Kidney capillary endothelial cell (primary cell): ENCODE measurements around the gene GOLGA8R.
"Not testable (repeated sequence)": the region's sequence is repeated elsewhere in the genome, so short reads cannot be mapped to it uniquely, and the experiment has no call there.

Source experiments
- DNase-seq: peaks from one replicate; pipeline ENCODE4 v3.0.0-alpha.2; 2018; ENCODE audit warnings: low spot score

The GOLGA8R gene, protein sequence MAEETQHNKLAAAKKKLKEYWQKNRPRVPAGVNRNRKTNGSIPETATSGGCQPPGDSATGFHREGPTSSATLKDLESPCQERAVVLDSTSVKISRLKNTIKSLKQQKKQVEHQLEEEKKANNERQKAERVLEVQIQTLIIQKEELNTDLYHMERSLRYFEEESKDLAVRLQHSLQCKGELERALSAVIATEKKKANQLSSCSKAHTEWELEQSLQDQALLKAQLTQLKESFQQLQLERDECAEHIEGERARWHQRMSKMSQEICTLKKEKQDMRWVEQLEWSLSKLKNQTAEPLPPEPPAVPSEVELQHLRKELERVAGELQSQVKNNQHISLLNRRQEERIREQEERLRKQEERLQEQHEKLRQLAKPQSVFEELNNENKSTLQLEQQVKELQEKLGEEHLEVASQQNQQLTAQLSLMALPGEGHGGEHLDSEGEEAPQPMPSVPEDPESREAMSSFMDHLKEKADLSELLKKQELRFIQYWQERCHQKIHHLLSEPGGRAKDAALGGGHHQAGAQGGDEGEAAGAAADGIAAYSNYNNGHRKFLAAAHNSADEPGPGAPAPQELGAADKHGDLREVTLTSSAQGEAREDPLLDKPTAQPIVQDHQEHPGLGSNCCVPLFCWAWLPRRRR

DNA sequence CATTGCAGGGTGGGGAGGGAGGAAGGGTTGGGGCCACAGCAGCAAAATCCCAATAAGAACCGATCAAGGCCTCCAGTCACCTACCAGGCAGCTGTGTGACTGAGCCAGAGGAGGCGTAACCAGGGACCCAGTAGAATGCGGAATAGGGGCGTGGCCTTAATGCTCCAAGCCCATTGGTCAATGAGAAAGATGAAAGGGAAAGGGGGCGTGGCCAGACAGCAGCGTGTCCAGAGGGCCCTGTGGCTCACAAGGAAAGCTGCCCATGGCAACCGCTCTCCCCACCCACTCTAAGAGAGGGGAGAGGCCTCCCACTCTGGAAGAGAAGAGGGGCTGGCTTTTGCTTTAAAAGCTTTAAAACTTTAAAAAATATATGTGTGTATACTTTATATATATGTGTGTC, at the start of gene GOLGA8R:
Gene GOLGA8R, minus strand, starts transcription at position 101 of the 400 bp plus-strand sequence. Its CDS starts 98 bp downstream, at position 3.
- DNase-seq: not testable (repeated sequence)

DNA sequence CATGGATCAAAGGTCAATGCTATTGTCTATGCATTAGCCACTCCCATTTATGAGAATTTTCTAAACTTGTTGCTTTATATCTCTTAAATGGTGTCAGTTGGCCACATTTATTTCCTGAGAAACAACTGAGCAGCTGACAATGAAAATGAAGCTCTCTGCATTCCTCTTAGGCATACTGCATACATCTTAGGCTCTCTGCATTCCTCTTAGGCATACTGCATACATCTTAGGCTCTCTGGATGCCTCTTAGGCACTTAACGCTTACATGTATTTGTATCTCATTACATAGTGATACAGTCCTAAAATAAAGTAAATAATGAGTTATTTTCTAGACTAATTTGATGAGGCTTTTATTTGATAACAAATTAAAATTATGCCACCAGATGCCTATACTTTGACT, 49.8 kb upstream of the GOLGA8R start:
- not testable (repeated sequence) for DNase-seq

DNA sequence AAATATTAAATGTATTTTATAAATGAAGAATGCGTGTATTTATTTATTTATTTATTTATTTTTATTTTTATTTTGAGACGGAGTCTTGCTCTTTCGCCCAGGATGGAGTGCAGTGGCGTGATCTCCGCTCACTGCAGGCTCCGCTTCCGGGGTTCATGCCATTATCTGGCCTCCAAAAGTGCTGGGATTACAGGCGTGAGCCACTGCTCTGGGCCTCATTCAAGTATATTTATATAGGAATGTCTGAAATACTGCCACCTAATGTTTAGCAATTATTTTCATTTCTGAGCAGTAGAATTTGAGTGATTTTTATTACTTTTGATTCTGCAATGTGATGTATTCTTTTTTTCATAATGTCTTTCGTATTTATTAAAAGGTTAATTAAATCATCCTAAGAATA, 48.1 kb upstream of the GOLGA8R start:
- DNase-seq: not testable (repeated sequence)

DNA sequence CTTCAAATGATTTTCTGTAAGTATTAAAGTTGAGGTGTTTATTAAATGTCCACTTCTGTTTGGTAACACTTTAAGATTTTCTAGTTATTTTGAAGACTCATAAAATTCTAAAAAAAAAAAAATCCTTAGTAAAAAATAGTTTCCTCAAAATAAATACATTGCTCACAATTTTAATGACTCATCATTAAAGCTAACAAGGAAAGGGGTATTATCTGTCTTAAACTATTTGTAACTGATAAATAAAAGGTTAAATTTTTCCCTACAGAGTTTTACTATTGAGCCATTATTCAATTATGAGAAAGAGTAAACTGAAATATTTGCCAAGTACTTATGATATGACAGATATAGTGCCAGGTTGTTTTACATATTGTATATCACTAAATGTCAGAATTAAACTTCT, 38.6 kb upstream of the GOLGA8R start:
- DNase-seq: not testable (repeated sequence)

DNA sequence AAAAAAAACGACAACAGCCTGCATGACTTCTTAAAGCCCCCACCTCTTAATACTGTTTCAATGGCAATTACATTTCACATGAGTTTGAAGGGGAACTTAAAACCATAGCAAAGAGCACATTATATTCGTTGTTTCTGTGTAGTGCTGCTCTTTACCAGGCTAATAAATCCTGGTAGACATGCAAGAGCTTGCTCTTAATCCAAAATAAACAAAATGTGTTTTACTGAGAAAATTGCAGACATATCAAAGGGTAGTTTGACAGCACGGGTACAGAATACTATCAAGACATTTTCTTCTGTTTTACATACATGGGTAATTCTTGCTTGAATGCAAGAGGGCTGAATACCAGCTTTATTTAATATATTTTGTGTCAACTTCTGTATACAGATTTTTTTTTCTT, 24.3 kb upstream of the GOLGA8R start:
- not testable (repeated sequence) for DNase-seq

DNA sequence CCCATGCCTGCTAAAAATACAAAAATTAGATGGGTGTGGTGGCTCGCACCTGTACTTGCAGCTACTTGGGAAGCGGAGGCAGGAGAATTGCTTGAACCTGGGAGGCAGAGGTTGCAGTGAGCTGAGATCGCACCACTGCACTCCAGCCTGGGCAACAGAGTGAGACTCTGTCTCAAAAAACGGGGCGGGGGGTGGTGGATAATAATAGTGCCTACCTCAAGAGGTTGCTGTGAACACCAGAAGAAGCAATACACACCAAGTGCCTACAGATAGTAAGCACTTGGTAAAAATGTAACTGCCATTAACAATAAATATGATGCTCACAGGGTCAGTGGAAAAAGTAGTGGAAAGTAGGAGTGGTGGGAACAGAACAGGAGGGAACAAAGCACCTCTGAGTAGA, 21.8 kb upstream of the GOLGA8R start:
- DNase-seq: not testable (repeated sequence)

DNA sequence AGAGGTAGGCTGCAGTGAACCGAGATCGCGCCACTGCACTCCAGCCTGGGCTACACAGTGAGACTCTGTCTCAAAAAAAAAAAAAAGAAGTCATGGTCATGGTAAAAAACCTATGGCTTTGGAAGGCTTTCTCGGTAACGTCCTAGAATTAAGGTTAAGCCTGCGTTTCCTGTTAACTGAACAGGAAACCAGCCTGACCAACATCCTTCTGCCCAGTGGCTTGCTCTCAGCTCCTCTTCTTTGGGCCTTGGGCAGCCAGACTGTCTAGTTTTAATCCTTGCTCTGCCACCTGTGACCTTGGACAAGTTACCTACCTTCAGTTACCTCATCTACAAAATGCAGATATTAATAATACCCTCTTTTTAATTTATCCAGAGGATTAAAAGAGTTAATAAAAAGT, 6.7 kb upstream of the GOLGA8R start:
- not testable (repeated sequence) for DNase-seq

DNA sequence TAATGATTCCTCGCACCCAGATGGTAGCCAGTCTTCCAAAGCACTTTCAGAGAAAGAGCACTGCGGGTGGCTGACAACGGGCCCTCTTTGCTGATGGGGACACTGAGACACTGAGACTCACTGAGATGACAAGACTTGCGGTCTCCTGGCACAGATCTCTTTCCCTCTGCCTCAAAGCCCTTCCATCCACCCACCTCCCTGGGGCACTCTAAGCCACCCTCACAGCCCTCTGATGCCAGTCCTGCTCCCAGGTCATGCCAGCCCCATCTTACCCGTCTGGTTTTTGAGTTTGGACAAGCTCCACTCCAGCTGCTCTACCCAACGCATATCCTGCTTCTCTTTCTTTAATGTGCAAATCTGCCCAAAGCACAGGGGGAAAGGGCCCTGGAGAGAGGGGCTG, 6.4 kb downstream of the GOLGA8R start:
- DNase-seq: peak; percentile 0

DNA sequence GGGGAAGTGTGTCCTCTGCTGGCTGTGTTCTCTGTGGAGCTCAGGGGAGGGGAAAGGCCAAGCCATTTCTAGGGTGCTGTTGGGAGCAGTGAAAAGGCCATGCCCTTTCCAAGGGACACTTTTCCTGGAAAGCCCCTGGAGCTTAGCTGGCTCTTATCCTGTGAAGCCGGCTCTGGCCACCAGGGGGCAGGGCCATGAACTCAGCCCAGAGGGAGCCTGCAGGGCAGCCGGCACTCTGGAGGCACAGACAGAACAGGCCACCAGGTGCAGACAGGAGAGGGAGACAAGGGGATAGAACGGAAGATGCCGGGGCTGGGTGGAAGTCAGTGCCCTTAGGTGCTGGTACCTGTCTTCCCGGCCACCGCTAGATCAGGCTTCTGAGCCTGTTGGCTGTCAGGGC, 15.1 kb downstream of the GOLGA8R start:
- DNase-seq: not testable (repeated sequence)

DNA sequence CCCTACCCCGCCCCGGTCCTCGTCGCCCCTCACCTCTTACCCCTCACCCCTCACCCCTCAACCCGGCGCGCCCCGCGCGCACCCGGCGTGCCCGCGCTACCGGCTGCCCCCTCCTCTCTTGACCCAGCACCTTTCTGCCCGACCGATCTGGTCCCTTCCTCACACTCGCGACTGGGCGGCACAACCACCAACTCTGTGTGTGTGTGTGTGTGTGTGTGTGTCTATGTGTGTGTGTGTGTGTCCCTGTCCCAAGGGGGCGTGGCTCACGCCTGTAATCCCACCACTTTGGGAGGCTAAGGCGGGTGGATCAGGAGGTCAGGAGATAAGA, 20.4 kb downstream of the GOLGA8R start:
- DNase-seq: not testable (repeated sequence)

DNA sequence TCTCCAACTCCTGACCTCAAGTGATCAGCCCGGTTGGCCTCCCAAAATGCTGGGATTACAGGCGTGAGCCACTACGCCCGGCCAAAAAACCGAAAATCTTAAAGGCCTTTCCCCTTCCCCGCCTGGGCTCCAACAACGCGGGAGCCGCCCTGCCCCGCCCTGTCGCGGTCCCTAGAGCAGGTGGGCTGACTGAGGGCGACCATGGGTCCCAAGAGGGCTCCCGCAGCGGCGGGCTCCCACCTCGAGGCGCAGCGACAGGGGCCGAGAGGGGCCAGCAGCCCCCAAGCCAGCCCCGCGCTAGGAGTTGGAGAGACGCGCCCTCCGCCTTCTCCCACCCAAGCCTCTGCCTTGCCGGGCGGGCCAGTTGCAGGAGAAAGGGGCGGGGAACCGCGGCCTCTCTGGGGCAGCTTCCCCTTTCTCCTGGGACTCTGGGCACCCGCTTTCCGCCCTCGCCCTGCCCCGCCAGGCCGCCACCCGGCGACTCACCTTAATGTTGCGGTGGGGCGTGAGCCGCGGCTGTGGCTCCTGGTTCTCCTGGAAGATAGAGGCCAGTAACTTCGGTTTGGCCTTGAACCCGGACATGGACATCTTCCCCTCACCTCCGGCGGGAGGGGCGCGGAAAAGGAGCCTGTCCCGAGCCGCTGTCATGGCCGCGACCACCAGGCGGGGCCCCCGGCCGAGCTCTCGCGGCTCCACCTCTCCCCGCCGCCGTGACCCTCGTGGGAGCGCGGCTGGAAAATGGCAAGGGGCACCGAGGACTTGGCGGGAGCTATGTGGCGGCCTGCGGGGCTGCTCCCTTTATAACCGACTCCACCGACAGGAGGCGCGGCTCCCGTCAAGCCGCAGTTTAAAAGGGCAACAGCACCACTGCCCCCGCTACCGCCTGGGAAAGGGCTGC, 21.0 kb downstream of the GOLGA8R start, which contains the start of gene CHRFAM7A:
Gene CHRFAM7A, minus strand, starts transcription at position 775 of the 898 bp plus-strand sequence. CDS start 10,189 bp downstream, outside the sequence.
- DNase-seq: not testable (repeated sequence)

DNA sequence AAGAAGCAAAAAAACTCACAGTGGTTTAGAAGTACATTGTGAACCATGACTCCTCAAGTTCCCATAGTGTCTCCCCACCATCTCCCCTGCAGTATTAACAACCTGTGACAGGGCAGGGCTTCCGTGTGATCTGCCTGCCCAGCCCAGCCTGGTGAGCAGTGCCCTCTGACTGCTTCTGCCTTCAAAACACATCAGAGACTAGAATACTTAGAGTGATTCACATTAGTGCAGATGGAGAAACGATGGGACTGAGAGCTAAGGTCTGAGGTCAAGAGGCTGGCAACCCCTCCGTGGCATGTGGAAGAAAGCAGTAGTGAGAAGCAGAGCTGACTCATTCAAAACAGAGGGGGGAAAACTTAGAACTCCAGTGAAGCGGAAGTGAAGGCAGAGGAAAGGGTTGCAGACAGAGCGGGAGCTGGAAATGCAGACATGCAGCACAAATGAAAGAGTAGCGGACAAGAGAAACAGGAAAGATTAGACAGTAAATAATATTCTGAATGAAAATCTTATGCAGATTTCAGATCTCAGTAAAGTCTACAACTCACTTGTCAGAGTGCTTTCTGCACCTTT, 27.7 kb downstream of the GOLGA8R start:
- DNase-seq: not testable (repeated sequence)

DNA sequence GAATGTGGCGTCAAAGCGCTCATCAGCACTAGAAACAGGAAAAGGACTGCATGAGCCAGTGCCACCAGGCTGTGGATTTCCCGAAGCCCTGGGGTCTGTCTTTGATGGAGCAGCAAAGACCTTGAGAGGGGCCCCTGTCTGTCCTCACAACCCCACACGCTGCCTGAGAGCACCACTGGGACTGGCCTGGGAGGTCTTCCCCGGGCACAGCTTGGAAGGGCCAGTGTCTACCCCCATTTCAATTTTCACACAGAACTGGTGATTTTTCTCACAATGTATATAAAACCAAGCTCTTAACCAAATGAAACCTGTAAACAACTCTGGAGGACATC, 37.0 kb downstream of the GOLGA8R start:
- DNase-seq: not testable (repeated sequence)

DNA sequence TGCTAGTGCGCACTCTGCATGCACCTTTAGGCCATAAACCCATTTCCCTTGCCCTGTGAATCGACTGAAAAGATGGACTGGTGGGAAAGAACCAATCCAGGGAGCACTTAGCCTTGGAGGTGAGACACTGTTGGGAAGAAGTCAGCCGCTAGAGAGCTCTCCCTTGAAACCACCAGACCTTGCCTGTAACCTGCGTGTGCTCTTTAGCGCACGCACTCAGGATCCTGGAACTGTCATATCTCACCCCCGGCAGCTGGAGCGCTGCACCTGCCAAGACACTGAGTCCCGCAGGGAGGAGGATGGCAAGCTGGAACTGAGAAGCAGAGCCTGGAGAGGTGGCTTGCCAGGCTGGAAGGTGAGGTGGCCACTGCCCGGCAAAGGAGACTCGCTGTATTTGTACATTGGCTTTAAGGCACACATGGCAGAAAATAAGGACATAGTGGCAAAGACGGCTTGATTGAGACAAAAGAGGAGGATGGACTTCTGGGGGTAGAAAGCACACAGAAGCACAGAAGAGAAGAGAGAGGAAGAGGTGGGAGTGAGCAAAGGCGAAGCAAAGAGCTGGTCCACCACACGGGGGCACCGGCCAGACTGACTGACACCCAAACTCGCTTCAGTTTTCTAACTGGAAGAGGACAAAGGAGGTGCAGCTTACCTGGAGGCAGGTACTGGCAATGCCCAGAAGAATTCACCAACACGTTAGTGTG, 37.5 kb downstream of the GOLGA8R start:
- DNase-seq: not testable (repeated sequence)

DNA sequence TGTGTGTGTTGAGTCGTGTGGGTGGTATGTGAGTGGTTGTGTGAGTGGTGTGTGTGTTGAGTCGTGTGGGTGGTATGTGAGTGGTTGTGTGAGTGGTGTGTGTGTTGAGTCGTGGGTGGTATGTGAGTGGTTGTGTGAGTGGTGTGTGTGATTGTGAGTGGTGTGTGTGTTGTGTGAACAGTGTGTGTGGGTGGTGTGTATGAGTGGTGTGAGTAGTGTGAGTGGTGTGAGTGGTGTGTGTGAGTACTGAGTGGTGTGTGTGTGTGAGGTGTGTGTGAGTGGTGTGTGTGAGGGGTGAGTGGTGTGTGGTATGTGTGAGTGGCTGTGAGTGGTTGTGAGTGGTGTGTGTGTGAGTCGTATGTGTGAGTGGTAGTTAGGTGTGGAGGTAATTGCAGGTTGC, 38.2 kb downstream of the GOLGA8R start:
- not testable (repeated sequence) for DNase-seq

DNA sequence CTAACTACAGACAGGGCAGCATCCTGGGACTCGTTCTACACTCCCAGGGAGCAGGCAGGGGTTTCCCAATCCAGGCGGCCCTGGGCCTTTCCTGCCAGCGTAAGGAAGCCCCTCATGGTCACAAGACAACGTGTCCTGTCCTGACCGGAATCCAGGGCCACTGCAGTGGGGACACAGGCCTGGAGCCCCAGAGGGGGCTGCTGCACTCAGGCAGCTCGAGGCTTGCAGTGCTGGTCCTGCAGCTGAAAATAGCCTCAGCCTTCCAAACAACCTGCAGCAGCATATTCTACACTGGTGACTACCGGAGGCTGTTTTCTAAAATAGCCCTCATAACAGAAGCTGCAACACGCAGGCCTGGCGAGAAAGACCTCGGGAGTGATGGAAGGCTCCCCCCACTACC, 39.2 kb downstream of the GOLGA8R start:
- DNase-seq: not testable (repeated sequence)

DNA sequence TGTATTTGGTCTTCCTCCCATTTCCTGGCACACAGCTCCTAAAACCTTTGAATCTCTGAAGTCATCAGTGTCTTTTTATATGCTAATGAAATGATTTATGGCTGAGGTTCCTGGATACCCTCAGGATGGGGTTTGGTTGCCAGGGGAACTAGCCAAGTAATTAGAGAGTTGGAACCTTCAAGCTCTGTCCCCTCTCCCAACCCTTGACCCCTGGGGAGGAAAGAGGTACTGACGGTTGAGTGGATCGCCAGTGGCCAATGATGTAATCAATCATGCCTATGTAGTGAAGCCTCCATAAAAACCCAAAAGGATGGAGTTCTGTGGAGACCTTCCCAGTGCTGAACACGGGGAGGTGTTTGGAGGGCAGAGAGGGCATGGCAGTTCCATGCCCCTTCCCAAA, 45.8 kb downstream of the GOLGA8R start:
- DNase-seq: not testable (repeated sequence)

DNA sequence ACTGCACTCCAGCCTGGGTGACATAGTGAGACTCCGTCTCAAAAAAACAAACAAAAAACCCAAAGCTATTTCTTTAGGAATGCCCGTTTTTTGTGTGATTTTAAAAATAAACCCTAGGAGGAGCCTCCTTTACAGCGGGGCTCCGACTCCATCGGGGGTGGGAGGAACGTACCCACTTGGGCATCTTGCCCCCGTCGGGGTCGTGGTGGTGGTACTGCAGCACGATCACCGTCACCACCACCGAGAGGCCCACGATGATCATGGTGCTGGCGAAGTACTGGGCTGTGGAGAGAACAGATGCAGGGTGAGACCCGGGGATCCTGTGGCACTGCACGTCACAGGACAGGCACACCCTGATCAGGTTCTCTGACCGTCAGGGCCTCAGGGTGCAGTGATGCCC, 46.8 kb downstream of the GOLGA8R start:
- DNase-seq: not testable (repeated sequence)

DNA sequence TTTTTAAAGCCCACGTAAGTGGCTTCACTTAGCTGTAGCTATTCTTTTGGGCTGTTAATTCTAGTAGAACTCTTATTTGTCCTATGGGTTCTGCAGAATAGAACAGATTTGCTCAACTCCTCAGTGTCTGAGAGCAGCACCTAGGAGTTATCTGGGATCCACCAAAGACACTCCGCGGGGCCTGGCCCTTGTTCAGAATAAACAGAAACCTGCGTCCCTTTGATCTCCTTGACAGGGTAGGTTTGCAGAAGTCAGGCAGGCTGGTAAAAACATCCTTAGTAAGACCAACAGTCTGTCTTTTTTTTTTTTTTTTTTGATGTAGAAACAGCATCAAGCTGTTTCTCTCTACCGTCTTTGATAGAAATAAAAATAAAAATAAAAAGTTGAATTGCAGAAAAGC, 52.7 kb downstream of the GOLGA8R start:
- DNase-seq: not testable (repeated sequence)

DNA sequence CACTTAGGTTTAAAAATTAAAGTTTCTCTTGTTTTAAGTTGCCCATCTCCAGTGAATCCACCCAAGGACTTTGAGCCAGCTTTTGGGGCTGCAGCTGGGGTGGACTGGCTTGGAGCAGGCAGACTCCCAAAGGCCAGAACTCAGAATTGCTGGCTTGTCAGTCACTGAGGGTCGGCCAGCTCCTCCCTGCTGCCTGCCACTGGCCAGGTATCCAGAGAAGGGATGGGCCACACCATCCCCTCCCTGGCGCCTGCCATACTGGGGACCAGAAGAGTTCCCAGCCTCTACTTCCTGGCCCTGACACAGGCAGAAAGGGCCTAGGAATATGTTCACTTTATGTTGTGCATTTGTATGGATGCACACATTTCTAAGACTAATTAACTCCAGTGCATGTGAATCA, 53.1 kb downstream of the GOLGA8R start:
- not testable (repeated sequence) for DNase-seq

DNA sequence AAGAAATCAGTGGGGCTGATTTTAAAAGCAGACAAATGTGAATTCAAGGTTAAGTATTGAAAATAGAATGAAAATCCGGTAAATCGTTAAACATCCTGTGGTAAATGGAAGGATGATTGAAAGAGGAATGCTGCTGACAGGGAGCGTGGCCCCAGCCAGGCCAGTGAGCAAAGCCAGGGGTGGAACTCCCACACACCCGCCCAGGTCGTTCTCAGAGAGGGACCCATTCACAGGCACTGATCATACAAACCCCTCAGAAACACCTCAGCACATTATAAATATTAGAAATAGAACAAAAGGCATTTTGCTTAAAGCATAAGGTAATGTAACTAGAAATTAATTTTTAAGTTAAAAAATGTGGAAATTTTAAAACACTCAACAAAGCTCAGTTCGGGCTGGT, 59.0 kb downstream of the GOLGA8R start:
- DNase-seq: not testable (repeated sequence)
